Sciatic nerve (tissue), 2 donors: ENCODE measurements around the gene CES3. TPM values are rescaled to one million over a fixed set of nuclear protein-coding genes. Genes with fewer than 3 reads are reported as not detected.
"Not testable (repeated sequence)": the region's sequence is repeated elsewhere in the genome, so short reads cannot be mapped to it uniquely, and the experiment has no call there.

Experiments used
- ATAC-seq: fragments of 200-7000 bp; cut with Tn5 transposase; one replicate; pipeline ENCODE4 v1.9.1; 2020; ENCODE audit warnings: mild to moderate bottlenecking, moderate library complexity
- DNase-seq: peaks from one replicate; pipeline ENCODE4 v3.0.0-alpha.2; 2020; ENCODE audit warnings: low spot score
- intact Hi-C: fragments of 100-400 bp; cut with DNase I; formaldehyde crosslinking; loops from one replicate; pipeline ENCODE4 v1.14.2; 2022
- total RNA-seq: library from RNA; stranded (reverse); fragmentation: NEBNext Ultra II Directional; extraction: Animal tissue kit (Norgen Biotek cat#: 25700); gene quantifications from one replicate; pipeline ENCODE4 v1.2.1, GENCODE V29; 2021
- donor health status: DM: no; HTN: no; CAD: no.
- donor health status: DM: no; HTN: no; CAD: no.

Gene CES3
- total RNA-seq, 1 donor from 2014 or later = 0.71 TPM

DNA sequence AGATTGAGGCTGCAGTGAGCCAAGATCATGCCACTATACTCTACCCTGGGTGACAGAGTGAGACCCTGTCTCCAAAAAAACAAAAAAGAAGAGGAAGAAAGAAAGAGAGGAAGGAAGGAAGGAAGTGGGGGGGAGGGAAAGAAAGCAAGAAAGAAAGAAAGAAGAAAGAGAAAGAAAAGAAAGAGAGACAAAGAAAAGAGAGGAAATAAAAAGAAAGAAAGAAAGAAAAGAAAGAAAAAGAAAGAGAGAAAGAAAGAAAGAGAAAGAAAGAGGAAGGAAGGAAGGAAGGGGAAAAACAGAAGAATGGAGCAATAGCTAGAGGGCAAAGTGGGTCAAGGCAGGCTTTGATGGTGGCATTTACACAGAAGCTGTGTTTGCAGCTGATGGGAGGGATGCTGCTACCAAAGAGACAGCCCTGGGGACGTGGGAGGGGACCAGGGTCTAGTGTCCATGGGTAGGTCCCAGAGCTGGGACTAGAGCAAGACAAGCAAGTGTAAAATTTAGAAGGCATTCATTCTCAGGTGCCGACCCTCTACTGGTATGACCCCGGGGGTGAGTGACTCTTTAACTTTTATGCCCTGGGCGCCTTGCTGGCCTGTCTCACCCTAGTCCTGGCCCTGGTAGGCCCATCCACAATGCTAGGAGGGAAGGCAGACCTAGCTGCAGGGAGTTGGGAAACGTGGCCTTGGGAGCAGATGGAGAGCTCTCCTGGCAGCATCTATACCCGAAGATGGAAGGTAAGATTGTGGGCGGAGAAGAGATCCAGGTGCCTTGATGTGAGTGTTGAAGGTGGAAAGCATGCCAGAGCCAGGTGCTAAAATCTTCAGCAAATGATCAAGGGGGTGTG, 2.0 kb upstream of the CES3 start:
- DNase-seq = no peak
- intact Hi-C loops = no loop called here
- ATAC-seq = no peak

DNA sequence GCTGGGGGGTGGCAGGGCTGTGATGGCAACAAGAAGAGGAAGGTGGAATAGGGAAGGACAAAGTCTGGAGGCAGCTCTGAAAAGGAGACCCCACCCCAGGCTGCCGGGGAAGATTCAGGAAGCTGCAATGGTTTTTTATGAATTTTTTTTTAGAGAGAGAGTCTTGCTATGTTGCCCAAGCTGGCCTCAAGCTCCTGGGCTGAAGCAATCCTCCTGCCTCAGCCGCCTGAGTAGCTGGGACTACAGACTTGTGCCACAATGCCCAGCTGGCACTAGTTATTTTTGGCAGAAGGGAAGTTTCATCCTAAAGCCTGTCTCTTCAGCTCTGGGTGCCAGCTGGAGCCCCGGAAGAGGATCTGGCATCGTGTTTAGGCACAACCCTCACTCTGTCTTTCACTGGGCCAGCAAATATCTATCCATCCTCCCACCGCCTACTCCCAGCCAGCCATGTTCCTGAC, 1.3 kb upstream of the CES3 start:
- DNase-seq (no peak), ATAC-seq (peak; percentile 42)
- intact Hi-C loops = no loop called here

GRCh38 chr16:66960270-66960669, 796 bp upstream of the CES3 start:
- ATAC-seq = no peak
- intact Hi-C loops = no loop called here

DNA sequence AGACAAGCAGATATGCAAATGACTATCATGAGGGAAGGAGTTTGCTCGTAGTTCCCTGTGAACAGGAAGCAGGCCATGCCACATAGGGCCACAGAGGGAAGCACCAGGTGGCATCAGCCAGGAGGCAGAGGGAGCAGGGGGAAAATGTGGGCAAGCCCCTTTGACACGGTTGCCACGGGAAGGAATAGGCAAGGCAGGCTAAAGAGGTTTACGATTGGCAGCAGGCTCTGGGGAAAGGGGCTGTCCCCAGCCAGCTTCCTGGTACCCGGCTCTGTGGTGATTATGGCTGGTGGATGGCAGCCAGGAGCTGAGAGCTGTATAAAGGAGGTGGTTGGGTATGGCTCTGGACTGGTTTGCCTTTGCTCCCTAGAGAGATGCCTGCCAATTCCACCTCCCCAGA, 848 bp downstream of the CES3 start:
- ATAC-seq = no peak
- intact Hi-C loops = no loop called here
- no peak for DNase-seq

More at GRCh38 chr16:66960270-66960669, 796 bp upstream of the CES3 start:
- no peak for DNase-seq

- intact Hi-C loops = no loop called here
- ATAC-seq (no peak), DNase-seq (no peak)
Measured at GRCh38 chr16:66964049-66964448, 3.0 kb downstream of the CES3 start.

DNA sequence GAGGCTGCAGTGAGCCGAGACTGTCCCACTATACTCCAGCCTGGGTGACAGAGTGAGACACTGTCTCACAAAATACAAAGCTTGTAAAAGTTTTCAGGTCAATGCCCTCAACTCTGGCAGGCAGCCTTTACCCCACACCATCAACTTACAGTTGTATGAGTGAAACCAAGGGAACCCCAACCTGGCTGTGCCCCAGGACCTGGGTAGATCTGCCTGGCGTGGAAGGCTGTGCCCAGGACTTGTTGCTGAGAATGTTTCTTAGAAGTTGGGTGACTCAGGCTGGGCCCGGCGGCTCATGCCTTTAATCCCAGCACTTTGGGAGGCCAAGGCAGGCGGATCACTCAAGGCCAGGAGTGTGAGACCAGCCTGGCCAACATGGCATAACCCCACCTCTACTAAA, 7.8 kb downstream of the CES3 start:
- DNase-seq (no peak), ATAC-seq (no peak)
- intact Hi-C loops = no loop called here

DNA sequence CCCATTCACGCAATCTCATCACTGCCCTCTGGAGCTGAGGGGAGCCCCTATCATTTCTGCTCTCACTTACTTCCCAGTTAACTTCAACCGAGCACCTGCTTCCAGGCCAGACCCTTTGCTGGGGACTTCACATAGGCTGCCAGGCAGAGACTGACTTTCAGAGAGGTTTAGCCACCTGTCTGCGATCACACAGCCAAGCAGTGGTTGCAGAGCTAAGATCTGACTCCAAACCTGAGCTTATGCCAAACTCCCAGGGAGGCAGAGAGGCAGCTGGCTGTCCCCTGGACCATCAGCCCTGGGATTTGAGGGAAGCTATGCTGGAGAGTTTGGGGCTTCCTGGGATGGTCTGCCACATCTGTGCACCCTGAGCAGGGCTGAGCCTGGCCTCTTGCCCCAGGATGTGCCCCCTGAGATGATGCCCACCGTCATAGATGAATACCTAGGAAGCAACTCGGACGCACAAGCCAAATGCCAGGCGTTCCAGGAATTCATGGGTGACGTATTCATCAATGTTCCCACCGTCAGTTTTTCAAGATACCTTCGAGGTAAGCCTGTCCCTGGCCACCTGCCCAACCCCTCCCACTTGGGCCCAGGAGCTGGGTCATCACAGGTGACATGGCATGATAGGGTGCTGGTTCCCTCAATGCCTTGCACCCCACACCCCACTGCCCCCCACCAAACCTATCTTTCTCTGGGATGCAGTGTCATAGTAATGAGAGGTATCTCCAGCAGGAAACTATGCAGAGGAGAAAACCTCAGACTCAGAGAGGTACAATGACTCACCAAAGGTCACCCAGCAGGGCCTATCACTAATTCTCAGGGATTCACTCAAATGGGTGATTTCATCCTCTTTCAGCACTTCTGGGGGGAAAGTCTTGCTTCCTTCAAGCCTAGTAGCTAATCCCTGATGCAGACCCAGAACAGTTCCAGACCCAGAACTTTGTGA, 10.0 kb downstream of the CES3 start:
- ATAC-seq = no peak
- intact Hi-C loops = no loop called here
- no peak for DNase-seq

- no peak for DNase-seq
- intact Hi-C loops = no loop called here
- ATAC-seq = no peak
Measured at GRCh38 chr16:66972983-66973382, 11.9 kb downstream of the CES3 start.

DNA sequence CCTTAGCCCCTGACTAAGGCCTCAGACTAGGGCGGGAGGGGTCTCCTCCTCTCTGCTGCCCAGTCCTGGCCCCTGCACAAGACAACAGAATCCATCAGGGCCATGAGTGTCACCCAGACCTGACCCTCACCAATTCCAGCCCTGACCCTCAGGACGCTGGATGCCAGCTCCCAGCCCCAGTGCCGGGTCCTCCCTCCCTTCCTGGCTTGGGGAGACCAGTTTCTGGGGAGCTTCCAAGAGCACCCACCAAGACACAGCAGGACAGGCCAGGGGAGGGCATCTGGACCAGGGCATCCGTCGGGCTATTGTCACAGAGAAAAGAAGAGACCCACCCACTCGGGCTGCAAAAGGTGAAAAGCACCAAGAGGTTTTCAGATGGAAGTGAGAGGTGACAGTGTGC, 12.7 kb downstream of the CES3 start:
- no peak for ATAC-seq
- no peak for DNase-seq
- intact Hi-C loops = no loop called here

- DNase-seq, intact Hi-C loops, ATAC-seq: not testable (repeated sequence)
Measured at GRCh38 chr16:66974156-66974931, 13.3 kb downstream of the CES3 start.

- intact Hi-C loops, ATAC-seq, DNase-seq: not testable (repeated sequence)
Measured at GRCh38 chr16:66974932-66975246, 13.8 kb downstream of the CES3 start.

DNA sequence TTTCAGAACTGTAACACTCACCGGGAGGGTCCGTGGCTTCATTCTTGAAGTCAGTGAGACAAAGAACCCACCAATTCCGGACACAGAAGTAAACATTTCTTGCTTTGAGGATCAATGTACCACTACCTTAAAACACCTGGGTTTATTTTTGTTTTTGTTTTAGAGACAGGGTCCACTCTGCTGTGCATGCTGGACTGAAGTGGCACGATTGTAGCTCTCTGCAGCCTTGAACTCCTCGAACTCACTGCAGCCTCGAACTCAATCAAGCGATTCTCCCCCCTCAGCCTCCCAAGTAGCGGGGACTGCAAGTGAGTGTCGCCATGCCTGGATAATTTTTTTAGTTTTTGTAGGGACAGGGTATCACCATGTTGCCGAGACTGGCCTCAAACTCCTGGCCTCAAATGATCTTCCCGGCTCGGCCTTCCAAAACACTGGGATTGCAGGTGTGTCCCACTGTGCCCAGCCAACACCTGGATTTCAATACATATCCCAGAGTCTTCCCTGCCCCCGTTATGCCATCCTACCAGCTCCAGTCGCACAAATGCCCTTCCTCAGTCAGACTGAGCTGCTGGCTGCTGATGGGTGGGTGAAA, 14.3 kb downstream of the CES3 start:
- DNase-seq = no peak
- intact Hi-C loops = no loop called here
- no peak for ATAC-seq

DNA sequence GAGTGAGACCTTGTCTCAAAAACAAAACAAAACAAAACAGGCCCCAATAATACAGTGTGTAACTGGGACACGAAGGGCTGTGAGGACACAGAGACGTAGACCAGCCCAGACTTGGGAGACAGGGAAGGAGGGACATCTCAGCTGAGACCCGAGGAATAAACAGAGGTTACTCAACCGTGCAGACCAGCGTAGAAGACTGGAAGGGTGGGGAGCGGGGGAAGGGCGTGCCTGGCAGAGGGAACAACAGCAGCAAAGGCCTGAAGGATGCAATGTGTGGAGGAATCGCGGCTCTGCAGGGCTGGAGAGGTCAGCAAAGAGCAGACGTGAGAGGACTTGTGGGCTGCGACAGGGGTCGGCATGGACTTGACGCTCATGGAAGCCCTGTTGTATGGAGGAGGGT, 15.7 kb downstream of the CES3 start:
- no peak for DNase-seq
- ATAC-seq = no peak
- intact Hi-C loops = loop anchor here (2.0 kb wide), 1 partner anchor 178 kb away; no protein-coding TSS in a partner anchor

- ATAC-seq (peak; percentile 97), DNase-seq (peak; percentile 95)
- intact Hi-C loops = loop anchor here (2.0 kb wide), 1 partner anchor 177 kb away; no protein-coding TSS in a partner anchor
Measured at GRCh38 chr16:66977341-66978113, 16.5 kb downstream of the CES3 start.

DNA sequence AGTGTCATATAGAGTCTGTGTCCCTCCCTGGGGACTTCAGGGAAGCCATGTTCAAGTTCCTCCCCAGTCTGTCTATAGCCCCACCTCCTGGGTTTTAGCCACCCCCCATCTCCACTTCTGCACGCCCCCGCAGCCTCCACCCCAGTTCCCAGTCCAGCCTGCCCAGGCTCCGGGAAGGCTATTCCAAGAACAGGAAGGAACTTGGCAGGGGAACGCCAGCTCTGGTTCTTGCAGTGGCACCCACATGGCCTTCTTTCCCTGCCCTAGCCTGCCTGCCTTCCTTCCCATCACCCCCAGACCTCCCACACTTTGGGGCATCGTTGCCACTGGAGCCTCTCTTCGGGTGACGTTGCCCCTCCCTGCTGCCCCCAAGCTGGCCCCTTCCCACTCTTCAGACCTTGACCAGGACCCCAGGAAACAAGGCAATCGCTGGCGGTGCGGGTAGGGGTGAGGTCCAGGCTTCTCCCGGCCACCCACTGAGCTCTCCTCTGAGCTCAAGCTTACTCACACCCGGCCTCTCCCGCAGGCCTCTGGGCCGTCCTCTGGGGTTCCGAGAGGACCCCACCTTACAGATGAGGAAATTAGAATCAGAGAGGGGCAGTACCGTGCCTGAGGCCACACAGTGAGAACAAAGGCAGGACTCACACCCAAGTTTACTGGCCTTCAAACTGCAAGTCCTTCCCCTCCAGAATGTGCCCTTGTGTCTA, 18.1 kb downstream of the CES3 start:
- peak; percentile 72 for DNase-seq

DNA sequence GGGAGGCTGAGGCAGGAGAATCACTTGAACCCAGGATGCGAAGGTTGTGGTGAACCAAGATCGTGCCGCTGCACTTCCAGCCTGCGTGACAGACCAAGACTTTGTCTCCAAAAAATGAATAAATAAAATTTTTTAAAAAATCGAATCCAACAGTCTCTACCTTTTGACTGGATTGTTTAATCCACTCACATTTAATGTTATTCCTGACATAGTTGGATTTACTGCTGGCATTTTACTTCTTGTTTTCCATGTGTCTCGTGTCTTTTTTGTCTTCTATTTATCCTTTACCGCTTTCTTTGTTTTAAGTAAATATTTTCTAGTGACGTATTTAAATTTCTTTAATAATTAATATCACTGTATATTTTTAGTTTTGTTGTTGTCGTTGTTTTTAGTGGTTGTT, 22.0 kb downstream of the CES3 start:
- intact Hi-C loops = no loop called here
- no peak for DNase-seq
- no peak for ATAC-seq

More for the DNA sequence above, 18.1 kb downstream of the CES3 start:
- intact Hi-C loops = no loop called here
- peak; percentile 56 for ATAC-seq

DNA sequence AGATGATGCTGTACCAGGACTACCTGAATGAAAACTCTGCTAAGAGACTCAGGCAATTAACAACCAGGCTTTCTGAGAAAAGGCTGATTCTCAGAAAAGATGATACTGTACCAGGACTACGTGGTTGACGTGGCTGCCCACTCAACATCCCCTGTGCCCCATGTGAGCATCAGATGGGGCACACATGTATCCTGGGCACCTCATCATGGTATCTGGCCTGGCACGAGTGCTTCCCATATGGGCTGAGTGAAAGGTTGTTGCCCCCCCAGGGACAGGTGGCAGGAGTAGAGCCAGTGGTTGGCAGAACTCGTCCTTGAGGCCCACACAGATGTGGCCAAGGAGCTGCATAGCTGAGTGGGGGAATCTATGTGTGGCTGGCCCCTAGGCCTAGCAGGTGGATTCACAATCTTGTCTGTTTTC, 23.8 kb downstream of the CES3 start:
- intact Hi-C loops = no loop called here
- DNase-seq = no peak
- ATAC-seq = no peak
